Measurements from ENCODE around the gene TYK2.

- TF ChIP-seq POLR2AphosphoS5 (IDR thresholded peaks at IDR 0.05) (no peak), POLR2A (IDR thresholded peaks at IDR 0.05) (no peak), CTCF (IDR thresholded peaks at IDR 0.05) (no peak), EP300 (IDR thresholded peaks at IDR 0.05; ENCODE audit: low read depth) (no peak)
Measured at GRCh38 chr19:10419646-10420443, 39.5 kb upstream of the TYK2 start.

Data from transverse colon (tissue), 4 donors.